ENCODE data around the gene TTC7B. TPM values are rescaled to one million over a fixed set of nuclear protein-coding genes. Genes with fewer than 3 reads are reported as not detected.

Gene TTC7B
- total and polyA plus RNA-seq, 2 donors (not counting 3 experiments of a cell fraction or from before 2014, with no cell fraction given), result 46.8 to 76.5 TPM

- H4K20me1 ChIP-seq (replicated peaks; ENCODE audit: control insufficient read depth, extremely low read depth, insufficient read depth, low read length), result no peaks in the 10 kb centered on the region
- H3K4me3 ChIP-seq (replicated peaks in 1 of 3; ENCODE audit: insufficient read depth in 1 of 3, low read depth in 1 of 3, low read length in 3 of 3), result no peak overlapping the region
- ChIA-PET POLR2A (no interaction called here), CTCF (interaction anchor here (1.1 kb wide), 1 partner anchor 250 kb away, joined by 3 read pairs; no protein-coding TSS in a partner anchor)
- no peak overlapping the region for H3K27ac ChIP-seq (ENCODE audit: insufficient read depth, low read depth, low read length)
- no peak overlapping the region for H3K9ac ChIP-seq (replicated peaks; ENCODE audit: extremely low read depth, insufficient read depth, low read length)
- intact Hi-C loops (cut with micrococcal nuclease), result no loop called here
- TF ChIP-seq MAX (IDR thresholded peaks at IDR 0.05; ENCODE audit: insufficient read depth, insufficient read length) (no peak), GATA2 (IDR thresholded peaks at IDR 0.05; ENCODE audit: insufficient read depth, insufficient read length, low read depth, low read length) (no peak), FOS (IDR thresholded peaks at IDR 0.05; ENCODE audit: borderline replicate concordance, insufficient read depth, low read length) (no peak)
- DNase-seq (ENCODE audit: low read depth, low spot score), result no peak
- H3K9me1 ChIP-seq (replicated peaks; ENCODE audit: control insufficient read depth, extremely low read depth, insufficient read depth, low read length), result no peaks in the 10 kb centered on the region
- no peak overlapping the region for H3K4me2 ChIP-seq (ENCODE audit: insufficient read depth, low read length)
- FAIRE-seq, result no peak
- no peak overlapping the region for H2AFZ ChIP-seq (ENCODE audit: low read depth, low read length)
- peaks cover 0 to 2% of the 10 kb centered on the region in 2 experiments for H3K36me3 ChIP-seq (ENCODE audit: control insufficient read depth in 2 of 2, extremely low read depth in 1 of 2, insufficient read depth in 2 of 2, low read length in 2 of 2)
- no peaks in the 10 kb centered on the region for H3K79me2 ChIP-seq (ENCODE audit: control insufficient read depth, insufficient read depth, low read length)
- no peaks in the 10 kb centered on the region for H3K4me1 ChIP-seq (ENCODE audit: control insufficient read depth, extremely low read depth, insufficient read depth, low read length)
- BruUV-seq (replicated peaks), result no TSS peak
- dilution Hi-C loops (cut with MboI; ENCODE audit: extremely low pct_ligation_motif_present, low sequenced_read_pairs), result no loop called here
- no peaks in the 10 kb centered on the region for H3K27me3 ChIP-seq (ENCODE audit: control insufficient read depth in 2 of 2, insufficient read depth in 2 of 2, low read length in 2 of 2)
- H3K9me3 ChIP-seq (replicated peaks; ENCODE audit: control insufficient read depth, insufficient read depth, low read length), result no peaks in the 10 kb centered on the region
These were observed 265.0 kb downstream of the TTC7B start for GRCh38 chr14:90551070-90551704.

GRCh38 chr14:90549794-90550641 lies 266.2 kb downstream of the TTC7B start:
- DNase-seq (ENCODE audit: low read depth, low spot score), result no peak
- CTCF ChIA-PET, result no interaction called here

More at GRCh38 chr14:90549794-90550641, 266.2 kb downstream of the TTC7B start:
- H2AFZ ChIP-seq (ENCODE audit: low read depth, low read length), result no peak overlapping the region
- no peak overlapping the region for H3K4me2 ChIP-seq (ENCODE audit: insufficient read depth, low read length)
- H3K4me1 ChIP-seq (ENCODE audit: control insufficient read depth, extremely low read depth, insufficient read depth, low read length), result no peaks in the 10 kb centered on the region
- H3K9ac ChIP-seq (replicated peaks; ENCODE audit: extremely low read depth, insufficient read depth, low read length), result no peak overlapping the region
- no TSS peak for BruUV-seq (replicated peaks)
- H3K79me2 ChIP-seq (ENCODE audit: control insufficient read depth, insufficient read depth, low read length), result no peaks in the 10 kb centered on the region
- intact Hi-C loops (cut with micrococcal nuclease) (no loop called here), dilution Hi-C loops (cut with MboI; ENCODE audit: extremely low pct_ligation_motif_present, low sequenced_read_pairs) (no loop called here)
- no peaks in the 10 kb centered on the region for H3K27me3 ChIP-seq (ENCODE audit: control insufficient read depth in 2 of 2, insufficient read depth in 2 of 2, low read length in 2 of 2)
- FAIRE-seq, result no peak
- no peaks in the 10 kb centered on the region for H4K20me1 ChIP-seq (replicated peaks; ENCODE audit: control insufficient read depth, extremely low read depth, insufficient read depth, low read length)
- no peaks in the 10 kb centered on the region for H3K9me3 ChIP-seq (replicated peaks; ENCODE audit: control insufficient read depth, insufficient read depth, low read length)
- no peaks in the 10 kb centered on the region for H3K9me1 ChIP-seq (replicated peaks; ENCODE audit: control insufficient read depth, extremely low read depth, insufficient read depth, low read length)
- H3K4me3 ChIP-seq (replicated peaks in 1 of 3; ENCODE audit: insufficient read depth in 1 of 3, low read depth in 1 of 3, low read length in 3 of 3), result no peak overlapping the region
- TF ChIP-seq FOS (IDR thresholded peaks at IDR 0.05; ENCODE audit: borderline replicate concordance, insufficient read depth, low read length), result no peak
- no peak for TF ChIP-seq POLR2AphosphoS5 (IDR thresholded peaks at IDR 0.05; ENCODE audit: insufficient read depth, low read depth, low read length)
- no peak for TF ChIP-seq CTCF (IDR thresholded peaks at IDR 0.05; ENCODE audit: extremely low read depth in 1 of 2, insufficient read depth in 1 of 2, low read depth in 1 of 2, low read length in 2 of 2)
- TF ChIP-seq MYC (IDR thresholded peaks at IDR 0.05; ENCODE audit: low read depth, low read length), result no peak
- H3K36me3 ChIP-seq (ENCODE audit: control insufficient read depth in 2 of 2, extremely low read depth in 1 of 2, insufficient read depth in 2 of 2, low read length in 2 of 2), result peaks cover 0 to 2% of the 10 kb centered on the region in 2 experiments
- POLR2A ChIA-PET, result no interaction called here
- H3K27ac ChIP-seq (ENCODE audit: insufficient read depth, low read depth, low read length), result no peak overlapping the region

Data from endothelial cell of umbilical vein (primary cell).